Lower leg skin (tissue), 3 donors: ENCODE results near the gene PPIG.

Source experiments
- CTCF ChIP-seq, 3 donors: fragments of 450-650 bp; IDR thresholded peaks; one replicate each; pipeline ENCODE4 v1.5.1; 2016; ENCODE audit warnings: antibody characterized with exemption in 3 of 3, mild to moderate bottlenecking in 3 of 3, moderate library complexity in 2 of 3
- POLR2A ChIP-seq, 2 donors: fragments of 450-650 bp; IDR thresholded peaks; one replicate each; pipeline ENCODE4 v1.6.1; 2016 to 2017; ENCODE audit warnings: antibody characterized with exemption in 2 of 2, mild to moderate bottlenecking in 1 of 2, moderate library complexity in 1 of 2

- TF ChIP-seq CTCF (IDR thresholded peaks at IDR 0.05) (no peak), POLR2A (IDR thresholded peaks at IDR 0.05) (no peak)
These were observed 39.1 kb downstream of the PPIG start for GRCh38 chr2:169623235-169623634.
